SK-N-SH (cell line): ENCODE data around the gene ATG7. TPM values are rescaled to one million over a fixed set of nuclear protein-coding genes. Genes with fewer than 3 reads are reported as not detected.
A peak's percentile ranks its signal among the peaks of the same experiment; 100 is the strongest.

ENCODE experiments used
- CTCF ChIA-PET: fragments of 300-600, 350-600 bp; formaldehyde crosslinking; extraction: SDS; loops from one replicate; lab custom pipeline; 2021; lab: Yijun Ruan, JAX
- POLR2A ChIA-PET: fragments of 350-600 bp; sonication (Branson Sonifier 250); formaldehyde crosslinking; extraction: SDS; loops from one replicate; lab custom pipeline; 2020; ENCODE audit warnings: antibody characterized with exemption, inconsistent platforms; lab: Yijun Ruan, JAX
- DNase-seq: peaks from one replicate; pipeline ENCODE4 v3.0.0; 2012
- H2AFZ ChIP-seq: fragments of 200-600 bp; sonication (generic); 2 replicates; pipeline ENCODE4 v1.8.1; 2016; ENCODE audit warnings: antibody characterized with exemption, mild to moderate bottlenecking, low read depth
- H3F3A ChIP-seq: fragments of 200-600 bp; sonication (generic); replicated peaks from 2 replicates; pipeline ENCODE3; 2016; ENCODE audit warnings: antibody characterized with exemption, mild to moderate bottlenecking; ENCODE audit not compliant: insufficient read depth
- H3K27ac ChIP-seq, 2 experiments: fragments of 200-500 bp in 1 of 2; fragments of 200-600 bp in 1 of 2; sonication (Bioruptor generic) in 1 of 2; sonication (generic), shearing (Covaris generic) in 1 of 2; 2 replicates each; pipeline versions ENCODE4 v1.5.1 to v1.6.1; 2014 to 2016; ENCODE audit warnings: low read depth in 2 of 2, inconsistent platforms in 1 of 2, low read length in 1 of 2, mild to moderate bottlenecking in 1 of 2, mixed read lengths in 1 of 2
- H3K27me3 ChIP-seq: fragments of 200-600 bp; sonication (generic), shearing (Covaris generic); 2 replicates; pipeline ENCODE4 v1.6.1; 2016; ENCODE audit warnings: mixed run types; ENCODE audit not compliant: insufficient read depth
- H3K36me3 ChIP-seq, 2 experiments: fragments of 200-500 bp in 1 of 2; fragments of 200-600 bp in 1 of 2; sonication (Bioruptor generic) in 1 of 2; sonication (generic) in 1 of 2; replicated peaks in 1 of 2; 2 replicates each; pipeline versions ENCODE3 to v1.5.1; 2014 to 2016; ENCODE audit warnings: low read length in 1 of 2, mild to moderate bottlenecking in 1 of 2; ENCODE audit not compliant: insufficient read depth in 2 of 2, control insufficient read depth in 1 of 2
- H3K4me1 ChIP-seq, 2 experiments: fragments of 200-500 bp in 1 of 2; fragments of 200-600 bp in 1 of 2; sonication (Bioruptor generic) in 1 of 2; sonication (generic), shearing (Covaris generic) in 1 of 2; 2 replicates each; pipeline versions ENCODE4 v1.5.1 to v1.6.1; 2014 to 2016; ENCODE audit warnings: low read depth in 1 of 2, low read length in 1 of 2, mixed run types in 1 of 2; ENCODE audit not compliant: insufficient read depth in 2 of 2, control insufficient read depth in 1 of 2
- H3K4me2 ChIP-seq: fragments of 200-600 bp; sonication (generic), shearing (Covaris generic); 2 replicates; pipeline ENCODE4 v1.6.1; 2017; ENCODE audit warnings: mixed run types
- H3K4me3 ChIP-seq, 2 experiments: fragments of 200-500 bp in 1 of 2; fragments of 200-600 bp in 1 of 2; sonication (Bioruptor generic) in 1 of 2; sonication (generic), shearing (Covaris generic) in 1 of 2; 2 replicates each; pipeline versions ENCODE4 v1.5.1 to v1.8.1; 2014 to 2016; ENCODE audit warnings: low read depth in 2 of 2, inconsistent platforms in 1 of 2, low read length in 1 of 2, mild to moderate bottlenecking in 1 of 2, mixed read lengths in 1 of 2, moderate library complexity in 1 of 2
- H3K79me2 ChIP-seq: fragments of 200-600 bp; sonication (generic); 2 replicates; pipeline ENCODE4 v1.8.1; 2017; ENCODE audit warnings: mild to moderate bottlenecking; ENCODE audit not compliant: insufficient read depth
- H3K9ac ChIP-seq: fragments of 200-600 bp; sonication (generic); 2 replicates; pipeline ENCODE4 v1.6.1; 2017; ENCODE audit warnings: mixed run types
- H3K9me2 ChIP-seq: fragments of 200-600 bp; sonication (generic); 2 replicates; pipeline ENCODE4 v1.6.1; 2017; ENCODE audit warnings: mixed run types
- H3K9me3 ChIP-seq: fragments of 200-600 bp; sonication (generic); 2 replicates; pipeline ENCODE4 v1.6.1; 2017; ENCODE audit warnings: mixed run types, mild to moderate bottlenecking, moderate library complexity
- H4K20me1 ChIP-seq: fragments of 200-600 bp; sonication (generic); 2 replicates; pipeline ENCODE4 v1.6.1; 2017; ENCODE audit warnings: mild to moderate bottlenecking, mixed run types; ENCODE audit not compliant: insufficient read depth
- EP300 ChIP-seq, 2 experiments: IDR thresholded peaks; 2 replicates each; pipeline versions ENCODE4 v1.4.0 to v1.6.1; 2012; ENCODE audit warnings: borderline replicate concordance in 1 of 2, low read depth in 1 of 2, low read length in 1 of 2
- FOSL2 ChIP-seq: IDR thresholded peaks from 2 replicates; pipeline ENCODE4 v1.4.0; 2012; ENCODE audit warnings: low read depth, mild to moderate bottlenecking, moderate library complexity, borderline replicate concordance
- GATA2 ChIP-seq: sonication (generic); formaldehyde crosslinking; IDR thresholded peaks from 2 replicates; pipeline ENCODE4 v1.5.0; 2020; ENCODE audit warnings: mild to moderate bottlenecking, missing genetic modification reagents
- JUND ChIP-seq: IDR thresholded peaks from 2 replicates; pipeline ENCODE4 v1.4.0; 2012
- MAX ChIP-seq: IDR thresholded peaks from 2 replicates; pipeline ENCODE4 v1.4.0; 2012; ENCODE audit warnings: low read depth
- MEF2A ChIP-seq: IDR thresholded peaks from 2 replicates; pipeline ENCODE4 v1.4.0; 2012; ENCODE audit warnings: low read depth, borderline replicate concordance
- MXI1 ChIP-seq: IDR thresholded peaks from 2 replicates; pipeline ENCODE4 v1.6.1; 2012; ENCODE audit warnings: mild to moderate bottlenecking, low read depth, low read length, improper control_type of control experiment
- NFIC ChIP-seq: IDR thresholded peaks from 2 replicates; pipeline ENCODE4 v1.4.0; 2012; ENCODE audit warnings: borderline replicate concordance
- NRF1 ChIP-seq: IDR thresholded peaks from 2 replicates; pipeline ENCODE4 v1.6.1; 2012; ENCODE audit warnings: low read depth, mild to moderate bottlenecking, low read length
- RAD21 ChIP-seq: IDR thresholded peaks from 2 replicates; pipeline ENCODE4 v1.6.1; 2012; ENCODE audit warnings: mild to moderate bottlenecking, low read length
- RCOR1 ChIP-seq: fragments of 150-350 bp; IDR thresholded peaks from 2 replicates; pipeline ENCODE4 v1.6.1; 2017; ENCODE audit warnings: antibody characterized with exemption, low read length
- REST ChIP-seq: IDR thresholded peaks from 2 replicates; pipeline ENCODE4 v1.6.1; 2012; ENCODE audit warnings: mild to moderate bottlenecking, low read depth, low read length, moderate library complexity
- RFX5 ChIP-seq: IDR thresholded peaks from 2 replicates; pipeline ENCODE4 v1.6.1; 2012; ENCODE audit warnings: mild to moderate bottlenecking, improper control_type of control experiment, low read length
- SIN3A ChIP-seq: IDR thresholded peaks from 2 replicates; pipeline ENCODE4 v1.6.1; 2012; ENCODE audit warnings: low read depth, mild to moderate bottlenecking, low read length, moderate library complexity, borderline replicate concordance
- SMC3 ChIP-seq: IDR thresholded peaks from 2 replicates; pipeline ENCODE4 v1.6.1; 2012; ENCODE audit warnings: low read depth, low read length, improper control_type of control experiment
- TAF1 ChIP-seq: IDR thresholded peaks from 2 replicates; pipeline ENCODE4 v1.6.1; 2012; ENCODE audit warnings: low read depth, mild to moderate bottlenecking, low read length, moderate library complexity, borderline replicate concordance
- TCF12 ChIP-seq: IDR thresholded peaks from 2 replicates; pipeline ENCODE4 v1.4.0; 2012
- TEAD4 ChIP-seq: IDR thresholded peaks from 2 replicates; pipeline ENCODE4 v1.4.0; 2012; ENCODE audit warnings: mild to moderate bottlenecking, borderline replicate concordance; ENCODE audit not compliant: insufficient read depth
- YY1 ChIP-seq: IDR thresholded peaks from 2 replicates; pipeline ENCODE4 v1.4.0; 2012; ENCODE audit warnings: low read depth, mild to moderate bottlenecking
- WGBS: methylation state at CpG from one replicate; pipeline ENCODE4 v1.1.6; 2017; ENCODE audit warnings: low lambda C conversion rate; 5-methylcytosine and 5-hydroxymethylcytosine counted together
- polyA plus RNA-seq, 3 experiments: library from polyadenylated mRNA; depleted of rRNA; stranded (reverse); fragments of >200 nt; gene quantifications; 2 replicates each; pipeline ENCODE4 v1.2.3, GENCODE V29; 2012
- TF ChIP-seq, protein P1 (sequence below): IDR thresholded peaks from 2 replicates; pipeline ENCODE4; 2012
- TF ChIP-seq, protein P2 (sequence below): fragments of 200-600 bp; sonication (generic); IDR thresholded peaks from 2 replicates; pipeline ENCODE4 v1.6.1; 2017; ENCODE audit warnings: antibody characterized with exemption, mild to moderate bottlenecking, moderate library complexity

ATG7 gene
- polyA plus RNA-seq, 1 of the 3 experiments (the other 2 are of a cell fraction), result 29.5 TPM

- Histone ChIP-seq H3K4me1 (peaks cover 4 to 13% of the 10 kb centered on the region in 2 experiments; a peak in 3 of 4 replicates), H3K4me2 (peak overlapping the region; percentile 18), H3F3A (peaks cover 18% of the 10 kb centered on the region), H3K9me3 (no peaks in the 10 kb centered on the region), H3K9me2 (no peaks in the 10 kb centered on the region), H3K27me3 (no peaks in the 10 kb centered on the region), H4K20me1 (no peaks in the 10 kb centered on the region), H3K9ac (peak overlapping the region; percentile 13; the same call in 1 of the 2 replicates), H3K79me2 (no peaks in the 10 kb centered on the region), H2AFZ (no peak overlapping the region), H3K4me3 (no peak overlapping the region), H3K36me3 (no peaks in the 10 kb centered on the region), H3K27ac (peak overlapping the region; percentile 61 to 71; a peak in 3 of 4 replicates)
- 63% methylated on average over 1 of the region's 1 CpG for WGBS
- CTCF ChIA-PET, result no interaction called here
- no peak for DNase-seq
- POLR2A ChIA-PET, result interaction anchor here (0.6 kb wide), 1 partner anchor 106 kb away, joined by 4 read pairs; no protein-coding TSS in a partner anchor
- peak; percentile 75; the same call in 1 of the 2 replicates for TF ChIP-seq YY1
- no peak for TF ChIP-seq FOSL2
- no peak for TF ChIP-seq EP300 (IDR thresholded peaks at IDR 0.05; ENCODE audit: borderline replicate concordance in 1 of 2, low read depth in 1 of 2, low read length in 1 of 2)
- no peak for TF ChIP-seq GATA2
- peak; percentile 53 for TF ChIP-seq NFIC
Measured at GRCh38 chr3:11498646-11499045, 226.4 kb downstream of the ATG7 start.

- H3K9me3 ChIP-seq, result no peaks in the 10 kb centered on the region
- H3K4me3 ChIP-seq, result no peak overlapping the region
- no peaks in the 10 kb centered on the region for H3K9me2 ChIP-seq
- POLR2A ChIA-PET, result no interaction called here
- no peaks in the 10 kb centered on the region for H4K20me1 ChIP-seq
- peaks cover 18% of the 10 kb centered on the region for H3F3A ChIP-seq
- peak overlapping the region; percentile 61 to 71; a peak in 3 of 4 replicates for H3K27ac ChIP-seq
- no peaks in the 10 kb centered on the region for H3K36me3 ChIP-seq
- peaks cover 4 to 13% of the 10 kb centered on the region in 2 experiments; a peak in 3 of 4 replicates for H3K4me1 ChIP-seq
- H3K4me2 ChIP-seq, result peak overlapping the region; percentile 18; the same call in 1 of the 2 replicates
- H2AFZ ChIP-seq, result no peak overlapping the region
- no peaks in the 10 kb centered on the region for H3K27me3 ChIP-seq
- no peak for DNase-seq
- CTCF ChIA-PET, result no interaction called here
- H3K79me2 ChIP-seq, result no peaks in the 10 kb centered on the region
- WGBS, result 51% methylated on average over 4 of the region's 6 CpGs
- H3K9ac ChIP-seq, result peak overlapping the region; percentile 13; the same call in 1 of the 2 replicates
- TF ChIP-seq FOSL2 (peak; percentile 63; the same call in 1 of the 2 replicates), RAD21 (no peak), GATA2 (no peak), RCOR1 (no peak), TAF1 (no peak), TEAD4 (no peak), NRF1 (no peak), REST (no peak), EP300 (IDR thresholded peaks at IDR 0.05; ENCODE audit: borderline replicate concordance in 1 of 2, low read depth in 1 of 2, low read length in 1 of 2) (peak in 1 of 2 experiments; percentile 40; a peak in 1 of 4 replicates), SIN3A (no peak), JUND (peak; percentile 50; the same call in 1 of the 2 replicates), MAX (0 out of 2 replicates have a peak, but pooled peaks have one; percentile 12), TCF12 (peak; percentile 75), SMC3 (no peak), RFX5 (no peak), MEF2A (peak; percentile 10; the same call in 1 of the 2 replicates), MXI1 (no peak), NFIC (peak; percentile 62)
- TF ChIP-seq, protein P1, sequence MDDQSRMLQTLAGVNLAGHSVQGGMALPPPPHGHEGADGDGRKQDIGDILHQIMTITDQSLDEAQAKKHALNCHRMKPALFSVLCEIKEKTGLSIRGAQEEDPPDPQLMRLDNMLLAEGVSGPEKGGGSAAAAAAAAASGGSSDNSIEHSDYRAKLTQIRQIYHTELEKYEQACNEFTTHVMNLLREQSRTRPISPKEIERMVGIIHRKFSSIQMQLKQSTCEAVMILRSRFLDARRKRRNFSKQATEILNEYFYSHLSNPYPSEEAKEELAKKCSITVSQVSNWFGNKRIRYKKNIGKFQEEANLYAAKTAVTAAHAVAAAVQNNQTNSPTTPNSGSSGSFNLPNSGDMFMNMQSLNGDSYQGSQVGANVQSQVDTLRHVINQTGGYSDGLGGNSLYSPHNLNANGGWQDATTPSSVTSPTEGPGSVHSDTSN, result peak; percentile 36; the same call in 1 of the 2 replicates
- TF ChIP-seq, protein P2, sequence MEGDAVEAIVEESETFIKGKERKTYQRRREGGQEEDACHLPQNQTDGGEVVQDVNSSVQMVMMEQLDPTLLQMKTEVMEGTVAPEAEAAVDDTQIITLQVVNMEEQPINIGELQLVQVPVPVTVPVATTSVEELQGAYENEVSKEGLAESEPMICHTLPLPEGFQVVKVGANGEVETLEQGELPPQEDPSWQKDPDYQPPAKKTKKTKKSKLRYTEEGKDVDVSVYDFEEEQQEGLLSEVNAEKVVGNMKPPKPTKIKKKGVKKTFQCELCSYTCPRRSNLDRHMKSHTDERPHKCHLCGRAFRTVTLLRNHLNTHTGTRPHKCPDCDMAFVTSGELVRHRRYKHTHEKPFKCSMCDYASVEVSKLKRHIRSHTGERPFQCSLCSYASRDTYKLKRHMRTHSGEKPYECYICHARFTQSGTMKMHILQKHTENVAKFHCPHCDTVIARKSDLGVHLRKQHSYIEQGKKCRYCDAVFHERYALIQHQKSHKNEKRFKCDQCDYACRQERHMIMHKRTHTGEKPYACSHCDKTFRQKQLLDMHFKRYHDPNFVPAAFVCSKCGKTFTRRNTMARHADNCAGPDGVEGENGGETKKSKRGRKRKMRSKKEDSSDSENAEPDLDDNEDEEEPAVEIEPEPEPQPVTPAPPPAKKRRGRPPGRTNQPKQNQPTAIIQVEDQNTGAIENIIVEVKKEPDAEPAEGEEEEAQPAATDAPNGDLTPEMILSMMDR, result no peak
Measured at GRCh38 chr3:11499144-11499543, 226.9 kb downstream of the ATG7 start.
